Endothelial cell of umbilical vein (primary cell): ENCODE measurements around the gene ABCB4. TPM values are rescaled to one million over a fixed set of nuclear protein-coding genes. Genes with fewer than 3 reads are reported as not detected.

Source experiments
- BruUV-seq: library from RNA; stranded (reverse); fragments of 400-500 nt; replicated peaks from 2 replicates; lab custom pipeline; 2021; lab: Mats Ljungman, UMichigan
- CTCF ChIA-PET: fragments of 300-600, 350-600 bp; sonication (Branson Sonifier 250); formaldehyde crosslinking; loops from one replicate; lab custom pipeline; 2021; ENCODE audit warnings: antibody characterized with exemption, inconsistent platforms; lab: Charles Lee
- POLR2A ChIA-PET: fragments of 300-600, 350-600 bp; sonication (Branson Sonifier 250); formaldehyde crosslinking; loops from one replicate; lab custom pipeline; 2021; ENCODE audit warnings: antibody characterized with exemption, inconsistent platforms; lab: Charles Lee
- DNase-seq: peaks from one replicate; pipeline ENCODE4 v3.0.0-alpha.2; 2011; ENCODE audit warnings: low read depth, low spot score
- FAIRE-seq: peaks from 2 replicates; lab custom pipeline; 2011; peaks lifted over from hg19 to GRCh38; lab: Jason Lieb, UNC
- H2AFZ ChIP-seq: 2 replicates; pipeline ENCODE4 v1.6.0; 2012; ENCODE audit warnings: low read depth, low read length, control low read depth, inconsistent platforms
- H3K27ac ChIP-seq: 2 replicates; pipeline ENCODE4 v1.5.1; 2011; ENCODE audit warnings: low read depth, mild to moderate bottlenecking, control low read depth, low read length, moderate library complexity; ENCODE audit not compliant: insufficient read depth
- H3K27me3 ChIP-seq, 2 experiments: 2 replicates each; pipeline versions ENCODE4 v1.6.0 to v1.6.1; 2011; ENCODE audit warnings: low read length in 2 of 2, mixed read lengths in 1 of 2; ENCODE audit not compliant: control insufficient read depth in 2 of 2, insufficient read depth in 2 of 2
- H3K36me3 ChIP-seq, 2 experiments: 2 replicates in 1 of 2; 3 replicates in 1 of 2; pipeline ENCODE4 v1.5.1; 2011; ENCODE audit warnings: low read length in 2 of 2, mild to moderate bottlenecking in 1 of 2, moderate library complexity in 1 of 2; ENCODE audit not compliant: control insufficient read depth in 2 of 2, insufficient read depth in 2 of 2; ENCODE audit errors: extremely low read depth in 1 of 2
- H3K4me1 ChIP-seq: 3 replicates; pipeline ENCODE4 v1.5.1; 2011; ENCODE audit warnings: mild to moderate bottlenecking, low read length; ENCODE audit not compliant: control insufficient read depth, insufficient read depth; ENCODE audit errors: extremely low read depth
- H3K4me2 ChIP-seq: 2 replicates; pipeline ENCODE4 v1.6.1; 2011; ENCODE audit warnings: low read length, control low read depth, mixed read lengths; ENCODE audit not compliant: insufficient read depth
- H3K4me3 ChIP-seq, 3 experiments: fragments of 200-600 bp in 1 of 3; sonication (generic), shearing (Covaris generic) in 1 of 3; replicated peaks in 1 of 3; 2 replicates each; pipeline ENCODE4 v1.5.1; 2011 to 2016; ENCODE audit warnings: control low read depth in 3 of 3, low read length in 3 of 3, mild to moderate bottlenecking in 2 of 3, inconsistent platforms in 1 of 3, low read depth in 1 of 3, moderate library complexity in 1 of 3; ENCODE audit not compliant: insufficient read depth in 1 of 3
- H3K79me2 ChIP-seq: 2 replicates; pipeline ENCODE4 v1.6.0; 2012; ENCODE audit warnings: low read length, inconsistent platforms; ENCODE audit not compliant: control insufficient read depth, insufficient read depth
- H3K9ac ChIP-seq: replicated peaks from 2 replicates; pipeline ENCODE3; 2011; ENCODE audit warnings: low read length, control low read depth; ENCODE audit not compliant: insufficient read depth; ENCODE audit errors: extremely low read depth
- H3K9me1 ChIP-seq: replicated peaks from 3 replicates; pipeline ENCODE4 v1.6.0; 2011; ENCODE audit warnings: mild to moderate bottlenecking, low read length; ENCODE audit not compliant: control insufficient read depth, insufficient read depth; ENCODE audit errors: extremely low read depth
- H3K9me3 ChIP-seq: replicated peaks from 2 replicates; pipeline ENCODE4 v1.5.1; 2012; ENCODE audit warnings: low read length, inconsistent platforms; ENCODE audit not compliant: control insufficient read depth, insufficient read depth
- H4K20me1 ChIP-seq: replicated peaks from 2 replicates; pipeline ENCODE3; 2011; ENCODE audit warnings: mild to moderate bottlenecking, low read length; ENCODE audit not compliant: control insufficient read depth, insufficient read depth; ENCODE audit errors: extremely low read depth
- EZH2 ChIP-seq: IDR thresholded peaks from 2 replicates; pipeline ENCODE4 v1.6.1; 2012; ENCODE audit warnings: borderline replicate concordance, low read depth, mild to moderate bottlenecking, moderate library complexity, low read length, inconsistent platforms; ENCODE audit not compliant: severe bottlenecking
- FOS ChIP-seq: IDR thresholded peaks from 2 replicates; pipeline ENCODE4 v1.6.1; 2011; ENCODE audit warnings: mild to moderate bottlenecking, low read length, moderate library complexity, borderline replicate concordance; ENCODE audit not compliant: insufficient read depth
- GATA2 ChIP-seq: IDR thresholded peaks from 2 replicates; pipeline ENCODE4 v1.7.0; 2011; ENCODE audit warnings: low read depth, mild to moderate bottlenecking, moderate library complexity, mixed read lengths, low read length; ENCODE audit not compliant: insufficient read length, insufficient read depth
- JUN ChIP-seq: IDR thresholded peaks from 2 replicates; pipeline ENCODE4 v1.6.1; 2011; ENCODE audit warnings: borderline replicate concordance, low read depth; ENCODE audit not compliant: insufficient read length, insufficient read depth
- MYC ChIP-seq: IDR thresholded peaks from one replicate; pipeline ENCODE4 v1.6.1; 2011; ENCODE audit warnings: mild to moderate bottlenecking, low read depth, low read length
- POLR2A ChIP-seq: IDR thresholded peaks from 2 replicates; pipeline ENCODE4 v1.6.1; 2012; ENCODE audit warnings: low read depth, mild to moderate bottlenecking, control low read depth, low read length
- POLR2AphosphoS5 ChIP-seq: IDR thresholded peaks from 2 replicates; pipeline ENCODE4 v1.6.1; 2012; ENCODE audit warnings: low read depth, mild to moderate bottlenecking, control low read depth, low read length, moderate library complexity; ENCODE audit not compliant: insufficient read depth
- dilution Hi-C: fragments of 300-500 bp; cut with MboI; formaldehyde crosslinking; loops from one replicate; pipeline ENCODE4 v1.15.0; 2019; ENCODE audit warnings: low sequenced_read_pairs; ENCODE audit not compliant: extremely low pct_ligation_motif_present
- intact Hi-C: fragments of 100-400 bp; cut with micrococcal nuclease; formaldehyde crosslinking; loops from one replicate; pipeline ENCODE4 v1.10.0; 2022
- polyA plus RNA-seq, 4 experiments: library from polyadenylated mRNA; depleted of rRNA in 3 of 4; stranded (reverse) in 3 of 4; unstranded in 1 of 4; fragments of >200 nt; gene quantifications; 2 replicates each; pipeline versions ENCODE4 v1.2.1 to v1.2.3, GENCODE V29; 2011 to 2012; ENCODE audit warnings: missing spikeins in 1 of 4
- total RNA-seq: library from RNA; stranded (reverse); gene quantifications from 2 replicates; pipeline ENCODE4 v1.2.3, GENCODE V29; 2021
- TF ChIP-seq, protein P1 (sequence below), 2 donors: IDR thresholded peaks; 1 replicate in 1 of 2; 2 replicates in 1 of 2; pipeline ENCODE4 v1.5.1; 2011; ENCODE audit warnings: low read length in 2 of 2, mild to moderate bottlenecking in 2 of 2, moderate library complexity in 2 of 2, control low read depth in 1 of 2, inconsistent platforms in 1 of 2, low read depth in 1 of 2; ENCODE audit not compliant: insufficient read depth in 1 of 2; ENCODE audit errors: extremely low read depth in 1 of 2
- TF ChIP-seq, protein P2 (sequence below): IDR thresholded peaks from 2 replicates; pipeline ENCODE4 v1.6.1; 2011; ENCODE audit not compliant: insufficient read depth, insufficient read length

ABCB4 gene
- total and polyA plus RNA-seq, 2 donors (not counting 3 experiments of a cell fraction or from before 2014, with no cell fraction given) = 0.11 to 0.15 TPM

DNA sequence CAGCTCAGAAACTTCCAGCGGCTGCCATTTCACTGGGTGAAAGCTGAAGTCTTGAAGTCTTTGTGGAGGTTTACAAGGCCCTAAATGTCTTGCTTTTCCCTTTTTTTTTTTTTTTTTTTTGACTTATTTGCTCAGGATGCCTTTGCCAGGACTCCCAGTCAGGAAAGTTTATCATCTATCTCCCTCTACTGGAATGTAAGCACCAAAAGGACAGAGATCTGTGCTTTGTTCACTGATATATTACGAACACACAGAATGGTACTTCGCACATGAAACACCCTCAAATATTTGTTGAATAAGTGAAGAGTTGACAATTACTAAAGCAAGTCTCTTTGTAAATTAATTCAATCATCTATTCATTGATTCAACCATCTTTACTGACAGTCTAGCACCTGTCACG, 23.2 kb downstream of the ABCB4 start:
- DNase-seq = no peak
- H3K36me3 ChIP-seq = no peaks in the 10 kb centered on the region
- H3K27ac ChIP-seq = no peak overlapping the region
- BruUV-seq = no TSS peak
- H3K79me2 ChIP-seq = no peaks in the 10 kb centered on the region
- H3K27me3 ChIP-seq = peaks cover 0 to 3% of the 10 kb centered on the region in 2 experiments
- H3K4me1 ChIP-seq = no peaks in the 10 kb centered on the region
- no peaks in the 10 kb centered on the region for H4K20me1 ChIP-seq
- ChIA-PET CTCF (no interaction called here), POLR2A (no interaction called here)
- H3K4me2 ChIP-seq = no peak overlapping the region
- intact Hi-C loops (no loop called here), dilution Hi-C loops (no loop called here)
- no peaks in the 10 kb centered on the region for H3K9me3 ChIP-seq
- TF ChIP-seq, protein P1, sequence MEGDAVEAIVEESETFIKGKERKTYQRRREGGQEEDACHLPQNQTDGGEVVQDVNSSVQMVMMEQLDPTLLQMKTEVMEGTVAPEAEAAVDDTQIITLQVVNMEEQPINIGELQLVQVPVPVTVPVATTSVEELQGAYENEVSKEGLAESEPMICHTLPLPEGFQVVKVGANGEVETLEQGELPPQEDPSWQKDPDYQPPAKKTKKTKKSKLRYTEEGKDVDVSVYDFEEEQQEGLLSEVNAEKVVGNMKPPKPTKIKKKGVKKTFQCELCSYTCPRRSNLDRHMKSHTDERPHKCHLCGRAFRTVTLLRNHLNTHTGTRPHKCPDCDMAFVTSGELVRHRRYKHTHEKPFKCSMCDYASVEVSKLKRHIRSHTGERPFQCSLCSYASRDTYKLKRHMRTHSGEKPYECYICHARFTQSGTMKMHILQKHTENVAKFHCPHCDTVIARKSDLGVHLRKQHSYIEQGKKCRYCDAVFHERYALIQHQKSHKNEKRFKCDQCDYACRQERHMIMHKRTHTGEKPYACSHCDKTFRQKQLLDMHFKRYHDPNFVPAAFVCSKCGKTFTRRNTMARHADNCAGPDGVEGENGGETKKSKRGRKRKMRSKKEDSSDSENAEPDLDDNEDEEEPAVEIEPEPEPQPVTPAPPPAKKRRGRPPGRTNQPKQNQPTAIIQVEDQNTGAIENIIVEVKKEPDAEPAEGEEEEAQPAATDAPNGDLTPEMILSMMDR (IDR thresholded peaks at IDR 0.05; ENCODE audit: extremely low read depth in 1 of 2, insufficient read depth in 1 of 2, low read depth in 1 of 2, low read length in 2 of 2) = no peak
- TF ChIP-seq MYC (no peak), POLR2AphosphoS5 (no peak), EZH2 (no peak), FOS (no peak), JUN (no peak), GATA2 (no peak), POLR2A (no peak)
- TF ChIP-seq, protein P2, sequence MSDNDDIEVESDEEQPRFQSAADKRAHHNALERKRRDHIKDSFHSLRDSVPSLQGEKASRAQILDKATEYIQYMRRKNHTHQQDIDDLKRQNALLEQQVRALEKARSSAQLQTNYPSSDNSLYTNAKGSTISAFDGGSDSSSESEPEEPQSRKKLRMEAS = no peak
- no peak overlapping the region for H2AFZ ChIP-seq
- FAIRE-seq = no peak
- H3K9ac ChIP-seq = no peak overlapping the region
- no peak overlapping the region for H3K4me3 ChIP-seq
- no peaks in the 10 kb centered on the region for H3K9me1 ChIP-seq
